GM21717 (cell line): ENCODE data around the gene GUCY2F.

ENCODE experiments used
- ATAC-seq: cut with Tn5 transposase; IDR thresholded peaks from one replicate; pipeline ENCODE4 v1.9.1; 2021; ENCODE audit warnings: mild to moderate bottlenecking, moderate library complexity; ENCODE audit not compliant: unreplicated experiment

The GUCY2F gene

GRCh38 chrX:109344678-109345077, 137.2 kb downstream of the GUCY2F start:
- no peak for ATAC-seq

GRCh38 chrX:109344101-109344500, 137.8 kb downstream of the GUCY2F start:
- no peak for ATAC-seq

GRCh38 chrX:109343671-109344070, 138.2 kb downstream of the GUCY2F start:
- ATAC-seq: no peak

- no peak for ATAC-seq
Measured at GRCh38 chrX:109336141-109336540, 145.7 kb downstream of the GUCY2F start.

GRCh38 chrX:109327251-109327650, 154.6 kb downstream of the GUCY2F start:
- no peak for ATAC-seq
